ENCODE data around the gene HES7. TPM values are rescaled to one million over a fixed set of nuclear protein-coding genes. Genes with fewer than 3 reads are reported as not detected.

HES7 gene
- total RNA-seq, 1 donor from 2014 or later, result 0.46 TPM

DNA sequence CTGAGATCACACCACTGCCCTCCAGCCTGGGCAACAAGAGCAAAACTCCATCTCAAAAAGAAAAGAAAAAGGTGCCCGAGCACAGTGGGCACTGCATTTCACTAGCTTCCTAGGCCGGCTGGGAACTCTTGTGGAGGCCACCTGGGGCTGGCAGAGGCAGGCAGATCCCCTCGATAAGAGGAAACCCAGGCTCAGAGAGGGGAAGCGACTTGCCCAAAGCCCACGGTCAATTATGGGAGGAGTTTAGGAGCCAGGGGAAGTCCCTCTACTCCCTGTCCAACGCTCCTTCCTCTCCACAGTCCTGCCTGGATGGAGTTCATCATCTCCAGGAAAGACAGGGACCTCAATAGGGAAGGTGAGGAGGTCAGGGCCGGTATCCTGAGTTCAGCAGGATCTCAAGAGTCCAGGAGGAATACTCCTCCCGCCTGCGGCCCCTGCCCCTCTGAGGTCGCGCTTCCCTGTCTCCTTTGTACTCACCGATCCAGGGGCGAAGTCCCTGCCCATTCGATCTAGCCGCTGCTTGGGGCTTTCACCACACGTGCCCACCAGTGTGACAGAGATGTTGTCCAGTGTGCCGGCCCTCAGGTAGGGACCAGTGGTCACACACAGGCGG is 6.4 kb downstream of the HES7 start:
- TF ChIP-seq, protein P1, sequence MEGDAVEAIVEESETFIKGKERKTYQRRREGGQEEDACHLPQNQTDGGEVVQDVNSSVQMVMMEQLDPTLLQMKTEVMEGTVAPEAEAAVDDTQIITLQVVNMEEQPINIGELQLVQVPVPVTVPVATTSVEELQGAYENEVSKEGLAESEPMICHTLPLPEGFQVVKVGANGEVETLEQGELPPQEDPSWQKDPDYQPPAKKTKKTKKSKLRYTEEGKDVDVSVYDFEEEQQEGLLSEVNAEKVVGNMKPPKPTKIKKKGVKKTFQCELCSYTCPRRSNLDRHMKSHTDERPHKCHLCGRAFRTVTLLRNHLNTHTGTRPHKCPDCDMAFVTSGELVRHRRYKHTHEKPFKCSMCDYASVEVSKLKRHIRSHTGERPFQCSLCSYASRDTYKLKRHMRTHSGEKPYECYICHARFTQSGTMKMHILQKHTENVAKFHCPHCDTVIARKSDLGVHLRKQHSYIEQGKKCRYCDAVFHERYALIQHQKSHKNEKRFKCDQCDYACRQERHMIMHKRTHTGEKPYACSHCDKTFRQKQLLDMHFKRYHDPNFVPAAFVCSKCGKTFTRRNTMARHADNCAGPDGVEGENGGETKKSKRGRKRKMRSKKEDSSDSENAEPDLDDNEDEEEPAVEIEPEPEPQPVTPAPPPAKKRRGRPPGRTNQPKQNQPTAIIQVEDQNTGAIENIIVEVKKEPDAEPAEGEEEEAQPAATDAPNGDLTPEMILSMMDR (conservative IDR thresholded peaks at IDR 0.05), result no peak
- Mint-ChIP-seq H3K4me1 (ENCODE audit: unreplicated experiment) (peaks cover 30% of the 10 kb centered on the region), H3K27ac (peak overlapping the region; percentile 98), H3K9me3 (no peaks in the 10 kb centered on the region), H3K27me3 (peaks cover 81% of the 10 kb centered on the region), H3K4me3 (peak overlapping the region; percentile 91), H3K36me3 (peaks cover 5% of the 10 kb centered on the region)
- no peak for DNase-seq (ENCODE audit: extremely low spot score, unreplicated experiment)

DNA sequence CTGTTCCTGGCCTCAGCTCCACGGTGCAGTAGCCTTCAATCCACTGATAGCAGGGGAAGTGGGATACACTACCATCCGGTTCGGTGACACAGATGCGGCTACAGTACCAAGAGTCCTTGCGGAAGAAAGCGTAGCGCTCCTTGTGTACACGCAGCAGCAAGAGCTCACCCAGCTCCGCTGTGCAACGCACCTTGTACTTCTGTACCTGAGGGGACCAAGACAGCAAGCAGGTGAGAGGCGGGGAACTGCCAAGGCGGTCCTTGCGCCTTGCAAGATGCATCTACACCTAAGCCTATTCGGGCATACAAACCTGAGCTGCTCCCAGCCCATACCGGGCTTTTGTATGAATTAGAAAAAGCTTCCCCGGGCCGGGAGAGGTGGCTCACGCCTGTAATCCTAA is 7.1 kb downstream of the HES7 start:
- Mint-ChIP-seq H3K27ac (no peak overlapping the region), H3K4me1 (ENCODE audit: unreplicated experiment) (peaks cover 30% of the 10 kb centered on the region), H3K4me3 (peak overlapping the region; percentile 63), H3K9me3 (no peaks in the 10 kb centered on the region), H3K27me3 (peaks cover 85% of the 10 kb centered on the region), H3K36me3 (peaks cover 5% of the 10 kb centered on the region)
- TF ChIP-seq, protein P1 (conservative IDR thresholded peaks at IDR 0.05), result no peak
- no peak for DNase-seq (ENCODE audit: extremely low spot score, unreplicated experiment)

DNA sequence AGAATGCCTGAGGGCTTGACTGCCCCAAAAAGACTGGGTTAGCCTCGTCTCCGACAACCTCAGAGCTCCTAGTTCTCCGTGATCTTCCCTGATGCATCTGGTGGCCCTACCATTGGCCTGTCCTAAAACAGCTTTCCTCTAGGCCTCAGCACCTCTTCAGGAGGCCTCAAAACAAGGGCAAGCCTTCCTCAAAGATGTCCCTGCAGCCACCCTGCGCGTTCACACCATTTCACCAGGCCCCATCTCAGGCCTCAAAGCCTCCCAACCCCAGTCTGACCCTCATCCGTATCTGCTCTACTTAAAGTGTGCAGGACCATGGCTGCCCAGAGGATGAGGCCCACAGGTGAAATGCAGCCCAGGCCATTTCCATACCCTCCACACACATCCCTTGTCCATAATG is 13.0 kb downstream of the HES7 start:
- Mint-ChIP-seq H3K4me3 (peak overlapping the region; percentile 72), H3K27ac (peak overlapping the region; percentile 21), H3K27me3 (peaks cover 82% of the 10 kb centered on the region), H3K9me3 (no peaks in the 10 kb centered on the region), H3K4me1 (ENCODE audit: unreplicated experiment) (no peaks in the 10 kb centered on the region), H3K36me3 (no peaks in the 10 kb centered on the region)
- TF ChIP-seq, protein P1 (conservative IDR thresholded peaks at IDR 0.05), result no peak
- DNase-seq (ENCODE audit: extremely low spot score, unreplicated experiment), result no peak

DNA sequence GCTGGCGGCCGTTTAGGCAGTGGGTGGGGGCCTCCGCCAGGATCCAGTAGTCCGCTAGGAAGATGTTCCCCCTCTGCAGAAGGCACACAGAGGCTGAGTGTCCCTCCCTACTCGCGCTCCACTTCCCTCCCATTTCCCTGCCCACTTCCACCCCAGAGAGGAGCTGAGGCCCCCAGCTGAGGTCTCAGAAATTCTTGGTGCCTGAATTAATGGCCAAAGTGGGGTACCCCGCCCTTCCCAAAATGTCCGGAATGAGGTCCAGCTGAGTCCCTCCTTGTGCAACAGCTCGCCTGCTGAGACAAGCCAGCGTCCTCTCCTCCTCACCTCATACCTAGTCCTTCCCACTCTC is 13.5 kb downstream of the HES7 start:
- no peak for DNase-seq (ENCODE audit: extremely low spot score, unreplicated experiment)
- no peaks in the 10 kb centered on the region for H3K9me3 Mint-ChIP-seq
- no peaks in the 10 kb centered on the region for H3K36me3 Mint-ChIP-seq
- TF ChIP-seq, protein P1 (conservative IDR thresholded peaks at IDR 0.05), result peak; percentile 16
- no peaks in the 10 kb centered on the region for H3K4me1 Mint-ChIP-seq (ENCODE audit: unreplicated experiment)
- H3K27me3 Mint-ChIP-seq, result peaks cover 82% of the 10 kb centered on the region
- peak overlapping the region; percentile 72 for H3K4me3 Mint-ChIP-seq
- no peak overlapping the region for H3K27ac Mint-ChIP-seq

DNA sequence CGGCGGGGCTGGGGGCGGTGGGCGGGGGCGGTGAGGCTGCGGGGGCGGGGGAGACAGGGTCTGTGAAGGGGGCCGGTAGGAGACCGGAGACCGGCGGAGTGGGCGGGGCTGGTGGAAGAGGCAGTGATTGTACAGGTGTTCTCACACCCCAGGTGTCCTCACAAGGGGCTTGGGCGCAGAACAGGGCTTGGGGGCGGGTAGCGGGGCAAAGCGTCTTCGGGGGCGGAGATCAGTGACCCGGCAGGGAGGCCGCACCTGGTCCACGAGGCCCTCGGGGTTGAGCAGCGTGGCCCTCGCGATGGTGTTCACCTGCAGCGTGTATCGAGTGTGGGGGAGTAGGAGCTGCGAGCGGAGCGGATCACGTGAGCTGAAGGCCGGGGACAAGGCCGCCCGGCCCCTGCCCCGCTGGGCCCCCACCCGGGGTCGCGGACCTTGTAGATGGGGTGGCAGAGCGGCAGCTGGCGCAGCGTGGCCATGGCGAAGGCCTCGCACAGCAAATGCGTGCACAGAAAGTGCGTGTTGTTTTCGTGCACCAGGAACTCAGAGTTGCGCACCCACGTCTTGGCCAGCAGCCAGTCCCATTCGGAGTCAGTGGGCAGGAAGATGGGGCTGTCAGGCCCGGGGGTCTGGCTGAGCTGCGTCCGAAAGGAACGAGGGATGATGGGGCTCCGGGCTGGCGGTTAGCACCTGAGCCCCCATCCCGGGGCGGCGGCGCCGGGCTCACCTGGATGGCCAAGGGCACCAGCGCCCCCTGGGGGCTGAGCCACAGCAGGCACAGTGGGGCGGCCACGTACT is 14.0 kb downstream of the HES7 start:
- H3K27me3 Mint-ChIP-seq, result peaks cover 82% of the 10 kb centered on the region
- peak overlapping the region; percentile 78 for H3K4me3 Mint-ChIP-seq
- H3K27ac Mint-ChIP-seq, result no peak overlapping the region

More for the DNA sequence above, 14.0 kb downstream of the HES7 start:
- Mint-ChIP-seq H3K4me1 (ENCODE audit: unreplicated experiment) (no peaks in the 10 kb centered on the region), H3K36me3 (no peaks in the 10 kb centered on the region), H3K9me3 (no peaks in the 10 kb centered on the region)
- DNase-seq (ENCODE audit: extremely low spot score, unreplicated experiment), result no peak
- TF ChIP-seq, protein P1 (conservative IDR thresholded peaks at IDR 0.05), result peak; percentile 92

Data from type B pancreatic cell (in vitro differentiated cells).